HL-60/S4 treated with phorbol 12-myristate 13-acetate at 8.2 ng/mL for 4 days and 3 days (cell line): Measurements from ENCODE around the gene CHRNA4.
"Not testable (repeated sequence)": the region's sequence is repeated elsewhere in the genome, so short reads cannot be mapped to it uniquely, and the experiment has no call there.

ENCODE experiments used
- in situ Hi-C: fragments of 300-500 bp; cut with MboI; formaldehyde crosslinking; loops from 2 replicates; pipeline ENCODE4 v1.15.0; 2022; ENCODE audit warnings: low sequenced_read_pairs

The CHRNA4 gene

DNA sequence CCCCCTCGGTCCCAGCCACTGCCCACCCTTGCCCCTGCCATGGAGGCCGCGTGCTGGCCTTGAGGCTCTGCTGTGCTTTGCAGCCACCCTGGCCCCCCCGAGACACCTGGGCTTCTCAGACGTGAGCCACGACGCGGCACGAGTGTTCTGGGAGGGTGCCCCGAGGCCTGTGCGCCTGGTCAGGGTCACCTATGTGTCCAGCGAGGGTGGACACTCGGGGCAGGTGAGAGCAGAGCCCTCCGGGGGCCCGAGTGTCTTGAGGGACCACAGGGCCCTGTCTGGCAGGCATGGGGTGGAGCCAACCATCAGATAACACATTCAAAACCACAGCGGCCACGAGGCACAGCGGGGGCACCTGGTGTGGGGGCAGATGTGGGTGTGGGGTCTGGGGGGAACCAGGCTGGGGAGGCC is 49.3 kb downstream of the CHRNA4 start:
- in situ Hi-C loops = no loop called here

GRCh38 chr20:63311186-63311832 is 49.8 kb downstream of the CHRNA4 start:
- in situ Hi-C loops = no loop called here

- in situ Hi-C loops = no loop called here
Measured at GRCh38 chr20:63310265-63310991, 50.7 kb downstream of the CHRNA4 start.

DNA sequence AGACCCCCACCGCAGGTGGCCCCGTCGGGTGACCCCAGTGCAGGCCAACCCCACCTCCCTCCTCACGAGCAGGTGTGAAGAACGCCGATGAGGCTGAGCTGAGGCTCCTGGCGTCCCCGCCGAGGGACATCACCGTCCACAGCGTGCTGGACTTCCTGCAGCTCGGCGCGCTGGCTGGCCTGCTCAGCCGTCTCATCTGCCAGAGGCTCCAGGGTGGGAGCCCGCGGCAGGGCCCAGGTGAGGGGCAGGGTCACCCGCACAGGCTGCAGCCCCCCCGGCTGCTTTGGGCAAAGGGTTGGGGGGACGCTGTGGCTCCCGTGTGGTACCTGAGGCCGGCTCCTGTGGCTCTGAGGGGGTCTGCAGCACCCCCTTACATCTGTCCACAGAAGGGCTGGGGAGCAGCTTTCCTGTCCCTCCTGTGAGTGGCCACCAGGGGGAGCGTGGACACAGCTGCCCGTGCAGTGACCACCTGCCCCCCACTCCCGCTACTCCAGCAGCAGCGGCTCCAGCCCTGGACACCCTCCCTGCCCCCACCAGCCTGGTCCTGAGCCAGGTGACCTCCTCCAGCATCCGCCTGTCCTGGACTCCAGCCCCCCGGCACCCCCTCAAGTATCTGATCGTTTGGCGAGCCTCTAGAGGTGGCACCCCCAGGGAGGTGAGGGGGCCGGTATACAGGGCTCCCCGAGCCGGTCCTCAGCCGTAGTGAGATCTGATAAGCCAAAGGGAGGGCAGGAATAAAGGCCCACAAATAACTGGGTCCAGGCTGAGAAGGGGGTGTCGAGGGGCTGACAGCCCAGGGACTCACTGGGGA is 51.7 kb downstream of the CHRNA4 start:
- in situ Hi-C loops = no loop called here

GRCh38 chr20:63308218-63308911 is 52.8 kb downstream of the CHRNA4 start:
- in situ Hi-C loops = no loop called here

GRCh38 chr20:63307538-63308217 is 53.5 kb downstream of the CHRNA4 start:
- in situ Hi-C loops = no loop called here

- in situ Hi-C loops = no loop called here
Measured at GRCh38 chr20:63306673-63307537, 54.2 kb downstream of the CHRNA4 start.

DNA sequence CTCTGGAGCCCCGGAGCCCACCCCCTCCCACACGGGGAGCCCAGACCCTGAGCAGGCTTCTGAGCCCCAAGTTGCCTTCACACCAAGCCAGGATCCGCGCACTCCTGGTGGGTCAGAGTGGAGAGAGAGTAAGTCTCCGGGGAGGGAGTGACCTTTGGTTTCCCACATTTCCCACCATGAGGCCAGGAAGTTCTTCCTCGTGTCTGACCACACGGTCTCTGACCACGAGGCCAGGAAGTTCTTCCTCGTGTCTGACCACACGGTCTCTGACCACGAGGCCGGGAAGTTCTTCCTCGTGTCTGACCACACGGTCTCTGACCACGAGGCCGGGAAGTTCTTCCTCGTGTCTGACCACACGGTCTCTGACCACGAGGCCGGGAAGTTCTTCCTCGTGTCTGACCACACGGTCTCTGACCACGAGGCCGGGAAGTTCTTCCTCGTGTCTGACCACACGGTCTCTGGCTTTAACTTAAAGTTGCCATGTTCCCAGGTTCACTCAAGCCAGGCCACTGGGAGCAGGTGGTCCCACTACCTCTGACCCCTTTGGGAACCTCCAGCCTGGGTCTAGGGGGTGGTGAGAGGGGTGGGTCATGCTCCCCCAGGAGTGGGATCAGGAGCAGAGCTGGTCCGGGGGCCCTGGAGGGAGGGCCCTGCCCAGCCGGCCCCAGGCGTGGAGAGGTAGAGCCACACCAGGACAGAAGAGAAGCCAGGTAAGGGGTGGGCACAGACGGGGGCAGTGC is 55.0 kb downstream of the CHRNA4 start:
- in situ Hi-C loops = not testable (repeated sequence)

DNA sequence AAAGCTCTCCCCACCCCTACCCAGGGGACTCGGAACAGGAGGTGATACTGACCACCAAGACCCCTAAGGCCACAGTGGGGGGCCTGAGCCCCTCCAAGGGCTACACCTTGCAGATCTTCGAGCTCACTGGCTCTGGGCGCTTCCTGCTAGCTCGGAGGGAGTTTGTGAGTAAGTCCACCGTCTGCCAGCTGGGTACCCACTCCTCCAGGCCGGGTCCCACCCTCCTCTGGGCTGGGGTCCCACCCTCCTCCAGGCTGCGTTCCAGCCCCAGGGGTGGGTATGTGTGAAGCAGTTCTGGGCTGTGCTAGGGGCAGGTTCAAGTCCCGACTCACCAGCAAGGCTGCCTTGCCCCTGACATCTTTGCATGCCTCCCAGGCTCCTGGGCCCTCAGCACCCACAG is 55.8 kb downstream of the CHRNA4 start:
- in situ Hi-C loops = no loop called here

GRCh38 chr20:63303095-63303666 is 58.0 kb downstream of the CHRNA4 start:
- in situ Hi-C loops = no loop called here

DNA sequence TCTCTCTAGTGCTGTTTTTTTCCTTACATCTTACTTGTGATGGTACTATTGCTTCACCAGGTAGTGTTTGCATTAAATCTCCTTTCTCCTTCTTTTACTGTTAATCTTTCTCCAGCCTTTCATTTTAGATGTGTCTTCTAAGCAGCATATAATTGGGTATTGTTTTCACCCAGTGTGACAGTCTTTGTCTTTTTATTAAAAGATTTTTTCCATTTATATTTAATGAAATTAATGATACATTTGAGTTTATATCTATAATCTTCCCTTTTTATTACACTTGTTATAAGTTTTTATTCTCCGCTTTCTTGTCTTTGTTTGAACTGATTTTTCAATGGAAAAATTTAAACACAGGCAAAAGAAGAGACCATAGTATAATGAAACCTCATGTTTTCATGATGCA is 59.5 kb downstream of the CHRNA4 start:
- in situ Hi-C loops = no loop called here

DNA sequence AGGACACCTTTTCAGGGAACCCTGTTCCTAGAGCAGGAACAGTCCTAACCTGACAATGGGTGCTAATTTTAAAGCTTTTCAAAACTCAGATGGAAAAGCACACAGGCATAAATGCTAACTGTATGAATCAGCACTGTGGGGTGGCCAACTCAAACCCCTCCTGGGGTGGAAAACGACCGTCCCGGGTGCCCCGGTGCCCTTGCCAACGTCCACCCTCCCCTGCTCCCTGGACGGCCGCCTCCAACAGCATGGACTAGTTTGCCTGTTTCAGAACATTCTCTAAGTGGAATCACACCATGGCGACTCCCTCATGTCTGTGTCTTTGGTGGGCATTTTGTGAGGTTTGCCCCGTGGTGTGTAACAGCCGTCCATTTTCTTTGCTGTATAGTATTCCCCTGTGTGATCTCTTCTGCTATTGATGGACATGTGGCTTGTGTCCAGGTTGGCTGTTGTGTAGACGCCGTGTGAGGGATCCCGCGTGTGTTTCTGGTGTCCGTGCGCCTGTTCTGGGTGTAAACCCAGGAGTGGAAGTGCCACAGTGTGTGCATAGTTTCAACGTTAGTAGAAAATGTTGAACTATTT is 62.3 kb downstream of the CHRNA4 start:
- in situ Hi-C loops = no loop called here

GRCh38 chr20:63297796-63298572 is 63.2 kb downstream of the CHRNA4 start:
- in situ Hi-C loops = no loop called here

DNA sequence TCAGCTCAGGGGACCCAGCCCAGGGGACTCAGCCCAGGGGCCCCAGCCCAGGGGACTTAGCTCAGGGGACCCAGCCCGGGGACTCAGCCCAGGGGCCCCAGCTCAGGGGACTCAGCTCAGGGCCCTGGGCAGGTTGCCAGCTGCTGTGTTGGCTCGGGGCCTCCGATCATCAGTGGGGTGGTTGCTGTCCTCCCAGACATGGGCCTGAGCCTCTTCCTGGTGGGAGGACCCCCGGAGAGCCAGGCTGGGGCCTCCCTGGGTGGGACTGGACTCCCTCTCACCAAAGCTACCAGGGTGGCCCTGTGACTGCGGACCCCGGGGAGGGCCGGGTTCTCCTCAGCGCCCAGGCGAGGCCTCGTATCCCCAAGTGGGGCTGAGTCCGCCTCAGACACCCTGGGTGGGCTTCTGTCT is 63.8 kb downstream of the CHRNA4 start:
- in situ Hi-C loops = no loop called here

DNA sequence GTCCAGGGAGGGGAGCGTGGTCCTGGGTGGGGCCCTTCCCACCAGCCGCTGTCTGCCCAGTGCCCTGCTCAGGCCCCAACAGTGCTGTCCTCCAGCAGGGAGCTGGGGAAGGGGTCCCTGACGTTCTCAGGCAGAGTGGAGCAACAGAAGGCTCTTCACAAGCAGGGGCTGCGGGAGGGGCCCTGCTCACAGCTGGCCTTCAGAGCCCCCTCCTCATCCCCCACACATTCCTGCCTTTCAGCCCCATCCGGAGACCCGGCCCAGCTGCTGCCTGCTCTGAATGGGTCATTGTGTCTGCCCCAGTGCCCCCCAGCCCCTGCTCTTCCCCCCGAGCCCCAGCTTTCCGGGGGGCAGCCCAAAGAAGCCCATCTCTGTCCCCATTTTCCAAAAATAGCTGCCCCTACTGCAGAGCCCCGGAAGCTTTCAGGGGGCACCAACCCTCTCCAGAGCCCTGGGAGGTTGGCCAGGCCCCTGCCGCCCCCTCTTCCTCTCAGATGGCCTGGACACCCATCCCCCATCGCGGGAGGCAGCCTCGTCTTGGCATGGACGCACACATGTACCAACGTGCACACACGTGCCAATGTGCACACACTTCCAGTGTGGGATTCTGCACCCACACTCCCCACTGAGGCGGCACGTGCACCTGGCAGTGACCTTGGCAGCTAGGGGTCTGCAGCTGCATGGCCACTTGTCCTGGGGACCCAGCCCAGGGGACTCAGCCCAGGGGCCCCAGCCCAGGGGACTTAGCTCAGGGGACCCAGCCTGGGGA is 64.4 kb downstream of the CHRNA4 start:
- in situ Hi-C loops = no loop called here

DNA sequence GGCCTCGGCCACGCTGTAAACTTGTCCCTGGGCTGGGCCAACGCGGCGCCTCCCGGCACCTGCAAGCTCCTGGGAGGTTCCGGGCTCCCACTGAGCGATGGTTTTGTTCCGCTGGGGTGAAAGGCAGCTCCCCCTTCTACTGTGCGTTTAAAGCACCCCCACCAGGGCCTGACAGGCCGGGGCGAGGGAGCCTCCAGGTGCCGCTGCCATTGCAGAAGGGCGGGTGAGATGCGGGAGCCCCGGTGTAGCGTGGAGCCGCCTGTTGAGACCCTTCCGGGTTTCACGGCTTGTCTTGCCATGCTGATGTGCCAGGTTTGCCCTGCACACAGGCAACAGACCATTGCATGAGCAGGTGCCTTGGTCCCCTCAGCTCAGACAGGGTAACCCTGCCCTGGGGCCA is 65.3 kb downstream of the CHRNA4 start:
- in situ Hi-C loops = no loop called here

DNA sequence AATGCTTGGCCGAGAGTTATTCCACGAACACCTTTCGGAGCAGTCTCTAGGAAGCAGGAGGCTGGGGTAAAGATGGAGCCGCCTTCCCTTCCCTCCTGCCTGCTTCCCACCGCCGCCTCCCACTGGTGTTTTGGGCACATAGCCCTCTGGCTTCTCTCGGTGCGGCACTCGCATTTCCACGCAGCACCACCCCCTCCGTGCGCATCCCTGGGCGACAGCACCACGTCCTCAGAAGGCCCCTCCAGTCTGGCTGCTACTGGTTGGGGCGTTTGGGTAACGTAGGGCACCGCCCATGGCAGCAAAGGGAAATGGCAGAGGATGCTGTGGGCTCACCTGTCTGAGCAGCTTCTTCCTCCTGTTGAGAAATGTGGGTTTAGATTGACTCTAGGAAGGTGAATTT is 65.7 kb downstream of the CHRNA4 start:
- in situ Hi-C loops = no loop called here
